PC-9 (cell line): ENCODE results near the gene DST. TPM values are rescaled to one million over a fixed set of nuclear protein-coding genes. Genes with fewer than 3 reads are reported as not detected.

Experiments
- BruUV-seq: library from RNA; stranded (reverse); fragments of 400-500 nt; replicated peaks from 2 replicates; lab custom pipeline; 2021; lab: Mats Ljungman, UMichigan
- CTCF ChIA-PET: fragments of 300-600 bp; sonication (Branson Sonifier 250); formaldehyde crosslinking; loops from one replicate; lab custom pipeline; 2022; ENCODE audit warnings: antibody characterized with exemption; lab: Charles Lee
- POLR2A ChIA-PET: fragments of 300-600 bp; sonication (Branson Sonifier 250); formaldehyde crosslinking; loops from one replicate; lab custom pipeline; 2022; ENCODE audit warnings: antibody characterized with exemption; ENCODE audit not compliant: unreplicated experiment; lab: Charles Lee
- DNase-seq, 2 experiments: peaks; one replicate each; pipeline versions ENCODE4 v3.0.0 to v3.0.0-alpha.2; 2015 to 2022; ENCODE audit warnings: mixed read lengths in 1 of 2
- H2AFZ ChIP-seq: fragments of 200-600 bp; sonication (generic); 2 replicates; pipeline ENCODE4 v1.8.1; 2017; ENCODE audit warnings: antibody characterized with exemption
- H3F3A ChIP-seq: fragments of 200-600 bp; sonication (generic); 2 replicates; pipeline ENCODE4 v1.8.1; 2017; ENCODE audit warnings: antibody characterized with exemption, mild to moderate bottlenecking, low read depth; ENCODE audit not compliant: insufficient read depth
- H3K27ac ChIP-seq: fragments of 200-600 bp; sonication (generic); 2 replicates; pipeline ENCODE4 v1.6.1; 2016; ENCODE audit warnings: mixed run types
- H3K27me3 ChIP-seq: fragments of 200-600 bp; sonication (generic); 2 replicates; pipeline ENCODE4 v1.6.1; 2016; ENCODE audit warnings: low read depth, mixed run types; ENCODE audit not compliant: insufficient read depth
- H3K36me3 ChIP-seq: fragments of 200-600 bp; sonication (generic); 2 replicates; pipeline ENCODE4 v1.6.1; 2016; ENCODE audit warnings: low read depth, mixed run types
- H3K4me1 ChIP-seq: fragments of 200-600 bp; sonication (generic); replicated peaks from 2 replicates; pipeline ENCODE4 v1.6.1; 2016; ENCODE audit warnings: mixed run types; ENCODE audit not compliant: insufficient read depth
- H3K4me2 ChIP-seq: fragments of 200-600 bp; sonication (generic); 2 replicates; pipeline ENCODE4 v1.6.1; 2017; ENCODE audit warnings: mixed run types
- H3K4me3 ChIP-seq: fragments of 200-600 bp; sonication (generic); 2 replicates; pipeline ENCODE4 v1.6.1; 2016; ENCODE audit warnings: mixed run types
- H3K79me2 ChIP-seq: fragments of 200-600 bp; sonication (generic); 2 replicates; pipeline ENCODE4 v1.6.1; 2017; ENCODE audit warnings: low read depth, mixed run types
- H3K9me2 ChIP-seq: fragments of 200-600 bp; sonication (generic); 2 replicates; pipeline ENCODE4 v1.8.1; 2017; ENCODE audit warnings: mild to moderate bottlenecking; ENCODE audit not compliant: insufficient read depth
- H3K9me3 ChIP-seq: fragments of 200-600 bp; sonication (generic); 2 replicates; pipeline ENCODE4 v1.8.1; 2016; ENCODE audit warnings: low read depth; ENCODE audit not compliant: insufficient read depth
- H4K20me1 ChIP-seq: fragments of 200-600 bp; sonication (generic); 2 replicates; pipeline ENCODE4 v1.8.1; 2017; ENCODE audit not compliant: insufficient read depth
- EZH2 ChIP-seq: fragments of 200-600 bp; sonication (generic); IDR thresholded peaks from 2 replicates; pipeline ENCODE4 v1.8.0; 2017; ENCODE audit warnings: antibody characterized with exemption, low read depth
- intact Hi-C: fragments of 100-400 bp; cut with micrococcal nuclease; formaldehyde crosslinking; loops from one replicate; pipeline ENCODE4 v1.10.0; 2022; ENCODE audit not compliant: unreplicated experiment
- total RNA-seq: library from RNA; stranded (reverse); gene quantifications from 2 replicates; pipeline ENCODE4 v1.2.3, GENCODE V29; 2021
- TF ChIP-seq, protein P1 (sequence below): fragments of 200-600 bp; sonication (generic); conservative IDR thresholded peaks from 2 replicates; pipeline ENCODE4 v1.6.1; 2017; ENCODE audit warnings: mixed run types, antibody characterized with exemption, mild to moderate bottlenecking, moderate library complexity

Gene DST
- total RNA-seq, 1 experiment from 2014 or later, result 217 TPM

GRCh38 chr6:56444855-56445254, 197.8 kb downstream of the DST start:
- no peak for DNase-seq
- intact Hi-C loops, result no loop called here
- H3K36me3 ChIP-seq, result no peaks in the 10 kb centered on the region
- TF ChIP-seq EZH2, result no peak
- TF ChIP-seq, protein P1, sequence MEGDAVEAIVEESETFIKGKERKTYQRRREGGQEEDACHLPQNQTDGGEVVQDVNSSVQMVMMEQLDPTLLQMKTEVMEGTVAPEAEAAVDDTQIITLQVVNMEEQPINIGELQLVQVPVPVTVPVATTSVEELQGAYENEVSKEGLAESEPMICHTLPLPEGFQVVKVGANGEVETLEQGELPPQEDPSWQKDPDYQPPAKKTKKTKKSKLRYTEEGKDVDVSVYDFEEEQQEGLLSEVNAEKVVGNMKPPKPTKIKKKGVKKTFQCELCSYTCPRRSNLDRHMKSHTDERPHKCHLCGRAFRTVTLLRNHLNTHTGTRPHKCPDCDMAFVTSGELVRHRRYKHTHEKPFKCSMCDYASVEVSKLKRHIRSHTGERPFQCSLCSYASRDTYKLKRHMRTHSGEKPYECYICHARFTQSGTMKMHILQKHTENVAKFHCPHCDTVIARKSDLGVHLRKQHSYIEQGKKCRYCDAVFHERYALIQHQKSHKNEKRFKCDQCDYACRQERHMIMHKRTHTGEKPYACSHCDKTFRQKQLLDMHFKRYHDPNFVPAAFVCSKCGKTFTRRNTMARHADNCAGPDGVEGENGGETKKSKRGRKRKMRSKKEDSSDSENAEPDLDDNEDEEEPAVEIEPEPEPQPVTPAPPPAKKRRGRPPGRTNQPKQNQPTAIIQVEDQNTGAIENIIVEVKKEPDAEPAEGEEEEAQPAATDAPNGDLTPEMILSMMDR, result no peak
- no peaks in the 10 kb centered on the region; the same call in 1 of the 2 replicates for H3F3A ChIP-seq
- H3K79me2 ChIP-seq, result no peaks in the 10 kb centered on the region
- H3K4me1 ChIP-seq, result no peaks in the 10 kb centered on the region
- no peaks in the 10 kb centered on the region for H3K9me2 ChIP-seq
- POLR2A ChIA-PET, result no interaction called here
- no TSS peak for BruUV-seq
- 0 out of 2 replicates have a peak, but pooled peaks cover 2% of the 10 kb centered on the region for H3K9me3 ChIP-seq
- H2AFZ ChIP-seq, result no peak overlapping the region
- H3K27me3 ChIP-seq, result no peaks in the 10 kb centered on the region
- H4K20me1 ChIP-seq, result no peaks in the 10 kb centered on the region
- CTCF ChIA-PET, result no interaction called here
- no peak overlapping the region for H3K27ac ChIP-seq
- H3K4me3 ChIP-seq, result no peak overlapping the region
- H3K4me2 ChIP-seq, result no peak overlapping the region

- no TSS peak for BruUV-seq
- TF ChIP-seq EZH2, result no peak
- TF ChIP-seq, protein P1, result no peak
- Histone ChIP-seq H3K4me3 (no peak overlapping the region), H3K79me2 (no peaks in the 10 kb centered on the region), H3K36me3 (no peaks in the 10 kb centered on the region), H3K27ac (no peak overlapping the region), H4K20me1 (no peaks in the 10 kb centered on the region), H3K4me1 (no peaks in the 10 kb centered on the region), H2AFZ (no peak overlapping the region), H3K27me3 (no peaks in the 10 kb centered on the region), H3F3A (no peaks in the 10 kb centered on the region), H3K9me2 (no peaks in the 10 kb centered on the region), H3K9me3 (no peaks in the 10 kb centered on the region; the same call in 1 of the 2 replicates), H3K4me2 (no peak overlapping the region)
- POLR2A ChIA-PET, result no interaction called here
- CTCF ChIA-PET, result no interaction called here
- intact Hi-C loops, result no loop called here
- no peak for DNase-seq
Measured at GRCh38 chr6:56440551-56440981, 202.1 kb downstream of the DST start.

DNA sequence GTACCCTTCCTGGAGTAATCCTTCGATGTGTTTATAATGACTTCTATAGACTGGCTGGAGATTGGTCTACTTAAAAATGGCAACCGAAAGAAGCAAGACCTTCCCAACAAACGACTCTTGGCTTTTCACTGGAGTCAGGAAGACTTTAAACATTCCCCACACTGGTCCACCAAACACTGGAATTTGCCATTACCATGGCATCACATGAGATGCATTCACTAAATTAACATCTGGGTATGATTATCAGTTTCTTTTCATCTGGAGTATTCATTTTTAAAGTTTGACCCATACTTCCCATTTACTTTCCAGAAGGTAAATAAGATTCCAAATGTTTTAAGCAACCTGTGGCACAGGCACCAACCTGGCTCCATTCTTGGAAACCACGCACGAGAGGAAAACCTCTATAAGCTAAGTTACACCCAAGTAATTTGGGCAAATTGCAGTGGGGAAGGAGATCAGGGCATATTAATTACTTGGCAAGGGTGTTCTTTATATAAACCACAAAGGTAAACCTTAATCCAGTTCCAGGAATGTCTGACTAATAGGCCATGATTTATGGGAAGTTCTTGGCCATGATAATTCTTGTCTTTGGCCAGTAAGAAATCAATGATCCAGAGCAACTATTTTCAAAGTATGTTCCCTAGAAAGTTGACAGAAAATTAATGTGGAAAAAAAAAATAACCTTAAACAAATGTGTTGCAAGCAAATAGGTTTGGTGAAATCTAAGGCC, 205.4 kb downstream of the DST start:
- H3K4me2 ChIP-seq, result no peak overlapping the region
- no peaks in the 10 kb centered on the region for H3K4me1 ChIP-seq
- POLR2A ChIA-PET, result no interaction called here
- H3K9me2 ChIP-seq, result no peaks in the 10 kb centered on the region
- H3K36me3 ChIP-seq, result no peaks in the 10 kb centered on the region
- H3K79me2 ChIP-seq, result no peaks in the 10 kb centered on the region
- no peak overlapping the region for H3K27ac ChIP-seq
- no peaks in the 10 kb centered on the region for H3F3A ChIP-seq
- intact Hi-C loops, result no loop called here
- no peaks in the 10 kb centered on the region for H3K27me3 ChIP-seq
- CTCF ChIA-PET, result no interaction called here
- BruUV-seq, result no TSS peak
- H3K4me3 ChIP-seq, result no peak overlapping the region
- no peaks in the 10 kb centered on the region; the same call in 1 of the 2 replicates for H3K9me3 ChIP-seq
- no peaks in the 10 kb centered on the region for H4K20me1 ChIP-seq
- no peak for DNase-seq
- H2AFZ ChIP-seq, result no peak overlapping the region
- no peak for TF ChIP-seq EZH2
- TF ChIP-seq, protein P1, result no peak
